Kidney (tissue), 14 donors: ENCODE data around the gene SCML1. TPM values are rescaled to one million over a fixed set of nuclear protein-coding genes. Genes with fewer than 3 reads are reported as not detected.

Experiments
- DNase-seq, 5 donors: peaks; one replicate each; pipeline ENCODE4 v3.0.0-alpha.2; 2013 to 2020
- FAIRE-seq: peaks from 2 replicates; lab custom pipeline; 2012; peaks lifted over from hg19 to GRCh38; lab: Jason Lieb, UNC
- H3K27ac ChIP-seq, 2 donors: one replicate each; pipeline ENCODE4 v1.7.0; 2013; ENCODE audit warnings: low read depth in 2 of 2, low read length in 2 of 2, inconsistent platforms in 1 of 2
- H3K27me3 ChIP-seq: one replicate; pipeline ENCODE4 v1.7.1; 2013; ENCODE audit warnings: low read length, inconsistent platforms; ENCODE audit not compliant: control insufficient read depth, insufficient read depth
- H3K36me3 ChIP-seq, 3 donors: one replicate each; pipeline versions ENCODE4 v1.7.0 to v1.7.1; 2013; ENCODE audit warnings: low read length in 3 of 3, control low read depth in 1 of 3, inconsistent platforms in 1 of 3; ENCODE audit not compliant: insufficient read depth in 3 of 3, control insufficient read depth in 2 of 3
- H3K4me1 ChIP-seq, 3 donors: one replicate each; pipeline versions ENCODE4 v1.7.0 to v1.7.1; 2013; ENCODE audit warnings: low read length in 3 of 3, inconsistent platforms in 1 of 3, low read depth in 1 of 3; ENCODE audit not compliant: control insufficient read depth in 2 of 3, insufficient read depth in 2 of 3
- H3K4me3 ChIP-seq, 3 donors: one replicate each; pipeline versions ENCODE4 v1.7.0 to v1.8.1; 2013; ENCODE audit warnings: low read length in 3 of 3, control low read depth in 1 of 3, inconsistent platforms in 1 of 3
- H3K9ac ChIP-seq, 3 donors: one replicate each; pipeline versions ENCODE4 v1.7.0 to v1.7.1; 2013; ENCODE audit warnings: low read length in 3 of 3, control low read depth in 1 of 3, inconsistent platforms in 1 of 3
- H3K9me3 ChIP-seq, 3 donors: one replicate each; pipeline versions ENCODE4 v1.7.0 to v1.7.1; 2013; ENCODE audit warnings: low read length in 3 of 3, control low read depth in 1 of 3, inconsistent platforms in 1 of 3; ENCODE audit not compliant: control insufficient read depth in 2 of 3, insufficient read depth in 1 of 3
- intact Hi-C: fragments of 100-400 bp; cut with DNase I; formaldehyde crosslinking; loops from one replicate; pipeline ENCODE4 v1.11.1; 2022
- polyA plus RNA-seq: library from polyadenylated mRNA; stranded (reverse); fragments of 350-450 nt; fragmentation: Illumina TruSeq; extraction: RNeasy Lipid Tissue Mini Kit (QIAGEN cat#74804); gene quantifications from one replicate; pipeline ENCODE4 v1.2.3, GENCODE V29; 2014; ENCODE audit warnings: low read depth, low replicate concordance; ENCODE audit not compliant: insufficient read depth
- total RNA-seq: library from RNA; stranded (reverse); fragmentation: NEBNext Ultra II Directional; extraction: Animal tissue kit (Norgen Biotek cat#: 25700); gene quantifications from one replicate; pipeline ENCODE4 v1.2.1, GENCODE V29; 2021
- TF ChIP-seq, protein P1 (sequence below): IDR thresholded peaks from 3 replicates; pipeline ENCODE4 v1.5.1; 2012; ENCODE audit warnings: mild to moderate bottlenecking, moderate library complexity, borderline replicate concordance; ENCODE audit not compliant: insufficient read depth; ENCODE audit errors: extremely low read depth
- donor health status: control.
- donor health status: control.
- donor health status: control.
- donor health status: control.
- donor health status: control.
- donor health status: DM: yes; HTN: yes; CAD: no.
- donor health status: Normal renal cell carcinoma (clear cell type).

Gene SCML1
- total and polyA plus RNA-seq, 2 donors from 2014 or later: 8.5 to 9.9 TPM

DNA sequence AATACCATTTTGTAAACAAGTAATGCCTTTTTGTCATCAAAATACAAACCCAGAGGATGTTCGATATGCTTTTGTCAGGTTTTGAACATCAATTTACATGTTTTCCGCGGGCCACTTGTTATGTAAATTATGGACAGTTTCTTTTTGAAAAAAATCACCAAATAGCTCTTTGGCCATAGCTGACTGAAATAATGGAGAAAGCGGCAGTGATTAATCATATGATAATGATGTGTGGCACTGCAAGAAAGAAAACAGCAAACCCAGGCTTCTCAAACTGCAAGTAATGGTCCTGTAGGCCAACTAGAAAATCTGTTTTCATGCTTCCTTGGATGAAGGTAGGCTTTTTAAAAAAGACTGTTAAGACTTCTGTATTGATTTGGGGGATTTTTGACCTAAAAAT, 15.6 kb upstream of the SCML1 start:
- TF ChIP-seq, protein P1, sequence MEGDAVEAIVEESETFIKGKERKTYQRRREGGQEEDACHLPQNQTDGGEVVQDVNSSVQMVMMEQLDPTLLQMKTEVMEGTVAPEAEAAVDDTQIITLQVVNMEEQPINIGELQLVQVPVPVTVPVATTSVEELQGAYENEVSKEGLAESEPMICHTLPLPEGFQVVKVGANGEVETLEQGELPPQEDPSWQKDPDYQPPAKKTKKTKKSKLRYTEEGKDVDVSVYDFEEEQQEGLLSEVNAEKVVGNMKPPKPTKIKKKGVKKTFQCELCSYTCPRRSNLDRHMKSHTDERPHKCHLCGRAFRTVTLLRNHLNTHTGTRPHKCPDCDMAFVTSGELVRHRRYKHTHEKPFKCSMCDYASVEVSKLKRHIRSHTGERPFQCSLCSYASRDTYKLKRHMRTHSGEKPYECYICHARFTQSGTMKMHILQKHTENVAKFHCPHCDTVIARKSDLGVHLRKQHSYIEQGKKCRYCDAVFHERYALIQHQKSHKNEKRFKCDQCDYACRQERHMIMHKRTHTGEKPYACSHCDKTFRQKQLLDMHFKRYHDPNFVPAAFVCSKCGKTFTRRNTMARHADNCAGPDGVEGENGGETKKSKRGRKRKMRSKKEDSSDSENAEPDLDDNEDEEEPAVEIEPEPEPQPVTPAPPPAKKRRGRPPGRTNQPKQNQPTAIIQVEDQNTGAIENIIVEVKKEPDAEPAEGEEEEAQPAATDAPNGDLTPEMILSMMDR: no peak
- no peaks in the 10 kb centered on the region for H3K9me3 ChIP-seq
- peaks cover 0 to 4% (median 0%) of the 10 kb centered on the region in 3 donors for H3K36me3 ChIP-seq
- no peaks in the 10 kb centered on the region for H3K4me1 ChIP-seq
- H3K27ac ChIP-seq: no peak overlapping the region
- DNase-seq (no peak), FAIRE-seq (no peak)
- peaks cover 3% of the 10 kb centered on the region for H3K27me3 ChIP-seq
- intact Hi-C loops: no loop called here
- H3K4me3 ChIP-seq: no peak overlapping the region
- no peak overlapping the region for H3K9ac ChIP-seq

DNA sequence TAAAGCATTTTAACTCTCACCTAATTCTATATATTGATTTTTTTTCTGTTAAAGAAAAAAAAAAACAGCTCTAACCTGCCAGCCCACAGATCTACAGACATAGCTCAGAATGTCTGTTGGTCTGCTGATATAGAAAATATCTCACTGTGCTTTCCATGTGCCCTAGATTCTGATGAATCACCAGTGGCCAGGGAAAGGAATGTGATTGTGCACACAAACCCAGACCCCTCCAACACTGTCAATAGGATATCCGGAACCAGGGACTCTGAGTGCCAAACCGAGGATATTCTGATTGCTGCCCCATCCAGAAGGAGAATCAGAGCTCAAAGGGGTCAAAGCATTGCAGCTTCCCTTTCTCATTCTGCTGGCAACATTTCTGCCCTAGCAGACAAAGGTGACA, 12.1 kb upstream of the SCML1 start:
- Histone ChIP-seq H3K36me3 (peaks cover 0 to 9% (median 0%) of the 10 kb centered on the region in 3 donors), H3K27me3 (peaks cover 3% of the 10 kb centered on the region), H3K9ac (no peak overlapping the region), H3K4me1 (no peaks in the 10 kb centered on the region), H3K27ac (no peak overlapping the region), H3K9me3 (no peaks in the 10 kb centered on the region), H3K4me3 (no peak overlapping the region)
- intact Hi-C loops: no loop called here
- FAIRE-seq: no peak
- no peak for DNase-seq
- TF ChIP-seq, protein P1: no peak

DNA sequence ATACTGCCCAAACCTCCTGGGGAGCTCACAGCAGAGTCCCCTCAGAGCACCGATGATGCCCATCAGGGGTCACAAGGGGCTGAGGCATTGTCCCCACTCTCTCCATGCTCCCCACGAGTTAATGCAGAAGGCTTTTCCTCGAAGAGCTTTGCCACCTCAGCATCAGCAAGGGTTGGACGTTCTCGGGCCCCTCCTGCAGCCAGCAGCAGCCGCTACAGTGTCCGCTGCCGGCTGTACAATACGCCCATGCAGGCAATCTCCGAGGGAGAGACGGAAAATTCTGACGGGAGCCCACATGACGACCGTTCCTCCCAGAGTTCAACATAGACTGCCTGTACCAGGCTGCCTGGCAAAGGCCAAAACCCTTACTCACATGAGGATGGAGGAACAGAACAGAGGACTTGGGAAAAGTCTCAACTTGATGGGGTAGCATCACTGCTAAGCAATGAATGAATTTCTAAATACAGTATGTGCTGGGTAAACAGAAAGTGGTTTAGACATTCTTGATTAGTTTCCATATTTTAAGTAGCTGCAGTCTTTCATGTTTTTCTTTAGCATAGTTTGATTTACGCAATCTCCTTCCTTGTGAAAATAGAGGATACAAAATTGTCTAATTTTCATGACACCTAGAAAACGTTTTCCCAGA, 5.0 kb upstream of the SCML1 start:
- intact Hi-C loops: no loop called here
- peaks cover 0 to 6% (median 0%) of the 10 kb centered on the region in 3 donors for H3K36me3 ChIP-seq
- H3K27ac ChIP-seq: no peak overlapping the region
- DNase-seq (no peak), FAIRE-seq (no peak)
- peaks cover 0 to 4% (median 0%) of the 10 kb centered on the region in 3 donors for H3K4me1 ChIP-seq
- H3K27me3 ChIP-seq: peaks cover 2% of the 10 kb centered on the region
- no peak overlapping the region for H3K9ac ChIP-seq
- no peaks in the 10 kb centered on the region for H3K9me3 ChIP-seq
- TF ChIP-seq, protein P1: no peak
- H3K4me3 ChIP-seq: no peak overlapping the region
